Fibroblast of pulmonary artery (primary cell): ENCODE measurements around the gene SFTPD.

Experiments used
- DNase-seq: peaks from one replicate; pipeline ENCODE4 v3.0.0-alpha.2; 2010; ENCODE audit warnings: low read depth
- H3K4me3 ChIP-seq: replicated peaks from 2 replicates; pipeline ENCODE4 v1.5.1; 2011; ENCODE audit warnings: low read depth, mild to moderate bottlenecking, control low read depth, low read length, moderate library complexity
- CTCF ChIP-seq: IDR thresholded peaks from 2 replicates; pipeline ENCODE4 v1.5.1; 2011; ENCODE audit warnings: mild to moderate bottlenecking, control low read depth, low read length, inconsistent platforms; ENCODE audit errors: missing control alignments

Gene SFTPD

GRCh38 chr10:79940431-79940830 is 8.5 kb downstream of the SFTPD start:
- no peak overlapping the region for H3K4me3 ChIP-seq
- DNase-seq = no peak
- TF ChIP-seq CTCF = no peak

- no peak overlapping the region for H3K4me3 ChIP-seq
- TF ChIP-seq CTCF = no peak
- no peak for DNase-seq
Observed at GRCh38 chr10:79939969-79940368, 8.9 kb downstream of the SFTPD start.

GRCh38 chr10:79938728-79939406 is 10.0 kb downstream of the SFTPD start:
- TF ChIP-seq CTCF = no peak
- no peak for DNase-seq
- H3K4me3 ChIP-seq = no peak overlapping the region

GRCh38 chr10:79937701-79938151 is 11.2 kb downstream of the SFTPD start:
- no peak for DNase-seq
- no peak for TF ChIP-seq CTCF
- no peak overlapping the region for H3K4me3 ChIP-seq

GRCh38 chr10:79936625-79937615 is 12.0 kb downstream of the SFTPD start:
- DNase-seq = no peak
- H3K4me3 ChIP-seq = no peak overlapping the region
- TF ChIP-seq CTCF = no peak

- peak; percentile 37 for DNase-seq
- H3K4me3 ChIP-seq = no peak overlapping the region
- no peak for TF ChIP-seq CTCF
Observed at GRCh38 chr10:79933961-79934360, 14.9 kb downstream of the SFTPD start.
